GM23338 (cell line): ENCODE measurements around the gene ENDOV. TPM values are rescaled to one million over a fixed set of nuclear protein-coding genes. Genes with fewer than 3 reads are reported as not detected.

ENCODE experiments used
- ATAC-seq: fragments of 200-7000 bp; cut with Tn5 transposase; 3 replicates; pipeline ENCODE4 v1.9.1; 2020
- DNase-seq: peaks from one replicate; pipeline ENCODE4 v3.0.0-alpha.2; 2015; ENCODE audit warnings: low spot score
- H2AFZ ChIP-seq: fragments of 200-600 bp; sonication (generic); 2 replicates; pipeline ENCODE4 v1.8.0; 2016; ENCODE audit warnings: antibody characterized with exemption, mild to moderate bottlenecking, moderate library complexity
- H3F3A ChIP-seq: fragments of 200-600 bp; sonication (generic); replicated peaks from 2 replicates; pipeline ENCODE4 v1.8.0; 2017; ENCODE audit warnings: antibody characterized with exemption, mixed run types, low read depth
- H3K27ac ChIP-seq: fragments of 200-600 bp; sonication (generic); 2 replicates; pipeline ENCODE4 v1.6.1; 2016; ENCODE audit warnings: low read depth
- H3K27me3 ChIP-seq: fragments of 200-600 bp; sonication (generic); 2 replicates; pipeline ENCODE4 v1.8.0; 2016; ENCODE audit warnings: mild to moderate bottlenecking, mixed run types, moderate library complexity; ENCODE audit not compliant: insufficient read depth
- H3K36me3 ChIP-seq: fragments of 200-600 bp; sonication (generic); 2 replicates; pipeline ENCODE4 v1.8.0; 2016; ENCODE audit warnings: mild to moderate bottlenecking; ENCODE audit not compliant: insufficient read depth
- H3K4me1 ChIP-seq: fragments of 200-600 bp; sonication (generic); 2 replicates; pipeline ENCODE4 v1.8.0; 2016; ENCODE audit warnings: mild to moderate bottlenecking, moderate library complexity; ENCODE audit not compliant: insufficient read depth
- H3K4me2 ChIP-seq: fragments of 200-600 bp; sonication (generic); 2 replicates; pipeline ENCODE4 v1.7.1; 2017; ENCODE audit warnings: mixed run types
- H3K4me3 ChIP-seq: fragments of 200-600 bp; sonication (generic); 2 replicates; pipeline ENCODE4 v1.6.1; 2016; ENCODE audit warnings: mixed run types
- H3K79me2 ChIP-seq: fragments of 200-600 bp; sonication (generic); replicated peaks from 2 replicates; pipeline ENCODE4 v1.8.0; 2017; ENCODE audit warnings: mild to moderate bottlenecking; ENCODE audit not compliant: insufficient read depth
- H3K9me2 ChIP-seq: fragments of 200-600 bp; sonication (generic); 2 replicates; pipeline ENCODE4 v1.8.0; 2017; ENCODE audit not compliant: insufficient read depth
- H4K20me1 ChIP-seq: fragments of 200-600 bp; sonication (generic); replicated peaks from 2 replicates; pipeline ENCODE4 v1.8.0; 2017; ENCODE audit warnings: mild to moderate bottlenecking; ENCODE audit not compliant: insufficient read depth
- H3K27ac Mint-ChIP-seq: 2 replicates; pipeline ENCODE4 v1.8.0; 2020; ENCODE audit warnings: inconsistent platforms, mild to moderate bottlenecking, moderate library complexity, mixed read lengths
- H3K27me3 Mint-ChIP-seq: 3 replicates; pipeline ENCODE4 v1.8.0; 2022; ENCODE audit warnings: low read depth, mild to moderate bottlenecking, moderate library complexity, mixed read lengths, inconsistent platforms; ENCODE audit not compliant: insufficient read depth, poor library complexity
- H3K36me3 Mint-ChIP-seq: 3 replicates; pipeline ENCODE4 v1.8.0; 2021; ENCODE audit warnings: low read depth, mild to moderate bottlenecking, inconsistent platforms, moderate library complexity, mixed read lengths
- H3K4me1 Mint-ChIP-seq: 3 replicates; pipeline ENCODE4 v1.8.0; 2020; ENCODE audit warnings: mild to moderate bottlenecking, inconsistent platforms, mixed read lengths
- H3K4me3 Mint-ChIP-seq: 3 replicates; pipeline ENCODE4 v1.8.0; 2021; ENCODE audit warnings: moderate library complexity, mild to moderate bottlenecking, inconsistent platforms, mixed read lengths
- H3K9me3 Mint-ChIP-seq: 3 replicates; pipeline ENCODE4 v1.8.0; 2020; ENCODE audit warnings: moderate library complexity, mild to moderate bottlenecking, inconsistent platforms, mixed read lengths
- CREB1 ChIP-seq: fragments of 250-450 bp; sonication (Bioruptor Pico); IDR thresholded peaks from 2 replicates; pipeline ENCODE4 v1.5.0; 2020; ENCODE audit warnings: low read depth, mild to moderate bottlenecking, moderate library complexity
- EZH2 ChIP-seq: fragments of 200-600 bp; sonication (generic); IDR thresholded peaks from one replicate; pipeline ENCODE4 v1.8.0; 2017; ENCODE audit warnings: antibody characterized with exemption, mild to moderate bottlenecking, low read depth; ENCODE audit not compliant: unreplicated experiment
- EZH2phosphoT487 ChIP-seq: fragments of 200-600 bp; sonication (generic); IDR thresholded peaks from one replicate; pipeline ENCODE4 v1.8.1; 2018; ENCODE audit warnings: antibody characterized with exemption; ENCODE audit not compliant: unreplicated experiment
- JUNB ChIP-seq: IDR thresholded peaks from one replicate; pipeline ENCODE4 v1.6.1; 2016; ENCODE audit warnings: antibody characterized with exemption; ENCODE audit not compliant: unreplicated experiment
- NANOG ChIP-seq: IDR thresholded peaks from 2 replicates; pipeline ENCODE4 v1.6.1; 2016; ENCODE audit warnings: antibody characterized with exemption, borderline replicate concordance
- POLR2AphosphoS5 ChIP-seq: IDR thresholded peaks from 2 replicates; pipeline ENCODE4 v1.6.1; 2016; ENCODE audit warnings: antibody characterized with exemption, low read depth
- STAT1 ChIP-seq: IDR thresholded peaks from one replicate; pipeline ENCODE4 v1.6.1; 2016; ENCODE audit warnings: antibody characterized with exemption; ENCODE audit not compliant: unreplicated experiment
- ZNF114 ChIP-seq: fragments of 250-450 bp; sonication (Bioruptor Pico); IDR thresholded peaks from 2 replicates; pipeline ENCODE4 v1.5.0; 2020; ENCODE audit warnings: mild to moderate bottlenecking, moderate library complexity
- ZNF331 ChIP-seq: fragments of 250-450 bp; sonication (Bioruptor Pico); IDR thresholded peaks from 2 replicates; pipeline ENCODE4 v1.5.0; 2020; ENCODE audit warnings: low read depth, mild to moderate bottlenecking, moderate library complexity
- polyA plus RNA-seq: library from polyadenylated mRNA; unstranded; fragments of >200 nt; fragmentation: Nextera tagmentation; extraction: Ambion mirVana; gene quantifications from 2 replicates; pipeline ENCODE4 v1.2.1, GENCODE V29; 2016
- total RNA-seq: library from RNA; depleted of rRNA; stranded (reverse); fragments of >200 nt; shearing (Covaris generic); gene quantifications from 2 replicates; pipeline ENCODE4 v1.2.3, GENCODE V29; 2014
- TF ChIP-seq, protein P1 (sequence below): IDR thresholded peaks from 2 replicates; pipeline ENCODE4 v1.6.1; 2016; ENCODE audit warnings: antibody characterized with exemption
- TF ChIP-seq, protein P2 (sequence below): IDR thresholded peaks from one replicate; pipeline ENCODE4 v1.6.1; 2018; ENCODE audit warnings: antibody characterized with exemption; ENCODE audit not compliant: unreplicated experiment
- TF ChIP-seq, protein P3 (sequence below): fragments of 250-450 bp; sonication (Bioruptor Pico); IDR thresholded peaks from 2 replicates; pipeline ENCODE4 v1.5.0; 2020; ENCODE audit warnings: mild to moderate bottlenecking, moderate library complexity
- TF ChIP-seq, protein P4 (sequence below), 2 experiments: fragments of 200-600 bp in 1 of 2; sonication (generic) in 1 of 2; conservative IDR thresholded peaks; 2 replicates each; pipeline versions ENCODE4 v1.5.1 to v1.6.1; 2016 to 2017; ENCODE audit warnings: antibody characterized with exemption in 2 of 2, low read depth in 2 of 2, mild to moderate bottlenecking in 2 of 2, moderate library complexity in 1 of 2

Gene ENDOV
- total and polyA plus RNA-seq, 2 experiments from 2014 or later: 11.5 to 16.1 TPM

DNA sequence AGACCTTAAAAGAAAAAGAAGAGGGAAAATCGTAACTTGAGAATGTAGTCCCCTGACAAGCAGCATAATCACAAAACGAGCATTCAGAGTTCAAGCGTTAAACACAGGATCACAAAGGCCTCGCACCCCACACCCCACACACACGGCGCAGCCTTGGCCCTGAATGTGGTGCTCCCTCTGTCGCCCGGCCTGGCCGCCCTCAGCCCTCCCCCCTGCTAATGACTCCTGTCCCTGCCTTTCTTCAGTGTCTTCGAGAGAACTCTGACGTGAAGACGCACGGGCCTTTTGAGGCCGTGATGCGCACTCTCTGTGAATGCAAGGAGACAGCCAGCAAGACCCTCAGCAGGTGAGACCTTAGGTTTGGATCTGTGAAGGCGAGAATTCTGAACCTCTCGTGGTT lies 47.5 kb upstream of the ENDOV start:
- no peak overlapping the region for H3K27ac Mint-ChIP-seq

More for the DNA sequence above, 47.5 kb upstream of the ENDOV start:
- no peaks in the 10 kb centered on the region for H3K4me1 ChIP-seq
- no peak for TF ChIP-seq CREB1 (CRISPR knock-in tag)
- TF ChIP-seq STAT1: no peak
- TF ChIP-seq EZH2: no peak
- no peak for TF ChIP-seq EZH2phosphoT487
- TF ChIP-seq, protein P1, sequence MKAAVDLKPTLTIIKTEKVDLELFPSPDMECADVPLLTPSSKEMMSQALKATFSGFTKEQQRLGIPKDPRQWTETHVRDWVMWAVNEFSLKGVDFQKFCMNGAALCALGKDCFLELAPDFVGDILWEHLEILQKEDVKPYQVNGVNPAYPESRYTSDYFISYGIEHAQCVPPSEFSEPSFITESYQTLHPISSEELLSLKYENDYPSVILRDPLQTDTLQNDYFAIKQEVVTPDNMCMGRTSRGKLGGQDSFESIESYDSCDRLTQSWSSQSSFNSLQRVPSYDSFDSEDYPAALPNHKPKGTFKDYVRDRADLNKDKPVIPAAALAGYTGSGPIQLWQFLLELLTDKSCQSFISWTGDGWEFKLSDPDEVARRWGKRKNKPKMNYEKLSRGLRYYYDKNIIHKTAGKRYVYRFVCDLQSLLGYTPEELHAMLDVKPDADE: no peak
- TF ChIP-seq, protein P2, sequence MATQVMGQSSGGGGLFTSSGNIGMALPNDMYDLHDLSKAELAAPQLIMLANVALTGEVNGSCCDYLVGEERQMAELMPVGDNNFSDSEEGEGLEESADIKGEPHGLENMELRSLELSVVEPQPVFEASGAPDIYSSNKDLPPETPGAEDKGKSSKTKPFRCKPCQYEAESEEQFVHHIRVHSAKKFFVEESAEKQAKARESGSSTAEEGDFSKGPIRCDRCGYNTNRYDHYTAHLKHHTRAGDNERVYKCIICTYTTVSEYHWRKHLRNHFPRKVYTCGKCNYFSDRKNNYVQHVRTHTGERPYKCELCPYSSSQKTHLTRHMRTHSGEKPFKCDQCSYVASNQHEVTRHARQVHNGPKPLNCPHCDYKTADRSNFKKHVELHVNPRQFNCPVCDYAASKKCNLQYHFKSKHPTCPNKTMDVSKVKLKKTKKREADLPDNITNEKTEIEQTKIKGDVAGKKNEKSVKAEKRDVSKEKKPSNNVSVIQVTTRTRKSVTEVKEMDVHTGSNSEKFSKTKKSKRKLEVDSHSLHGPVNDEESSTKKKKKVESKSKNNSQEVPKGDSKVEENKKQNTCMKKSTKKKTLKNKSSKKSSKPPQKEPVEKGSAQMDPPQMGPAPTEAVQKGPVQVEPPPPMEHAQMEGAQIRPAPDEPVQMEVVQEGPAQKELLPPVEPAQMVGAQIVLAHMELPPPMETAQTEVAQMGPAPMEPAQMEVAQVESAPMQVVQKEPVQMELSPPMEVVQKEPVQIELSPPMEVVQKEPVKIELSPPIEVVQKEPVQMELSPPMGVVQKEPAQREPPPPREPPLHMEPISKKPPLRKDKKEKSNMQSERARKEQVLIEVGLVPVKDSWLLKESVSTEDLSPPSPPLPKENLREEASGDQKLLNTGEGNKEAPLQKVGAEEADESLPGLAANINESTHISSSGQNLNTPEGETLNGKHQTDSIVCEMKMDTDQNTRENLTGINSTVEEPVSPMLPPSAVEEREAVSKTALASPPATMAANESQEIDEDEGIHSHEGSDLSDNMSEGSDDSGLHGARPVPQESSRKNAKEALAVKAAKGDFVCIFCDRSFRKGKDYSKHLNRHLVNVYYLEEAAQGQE: no peak
- no peak for TF ChIP-seq ZNF331 (CRISPR knock-in tag)
- no peak for TF ChIP-seq POLR2AphosphoS5
- no peak for TF ChIP-seq ZNF114 (CRISPR knock-in tag)
- TF ChIP-seq JUNB: no peak
- no peak for TF ChIP-seq NANOG
- TF ChIP-seq, protein P3, sequence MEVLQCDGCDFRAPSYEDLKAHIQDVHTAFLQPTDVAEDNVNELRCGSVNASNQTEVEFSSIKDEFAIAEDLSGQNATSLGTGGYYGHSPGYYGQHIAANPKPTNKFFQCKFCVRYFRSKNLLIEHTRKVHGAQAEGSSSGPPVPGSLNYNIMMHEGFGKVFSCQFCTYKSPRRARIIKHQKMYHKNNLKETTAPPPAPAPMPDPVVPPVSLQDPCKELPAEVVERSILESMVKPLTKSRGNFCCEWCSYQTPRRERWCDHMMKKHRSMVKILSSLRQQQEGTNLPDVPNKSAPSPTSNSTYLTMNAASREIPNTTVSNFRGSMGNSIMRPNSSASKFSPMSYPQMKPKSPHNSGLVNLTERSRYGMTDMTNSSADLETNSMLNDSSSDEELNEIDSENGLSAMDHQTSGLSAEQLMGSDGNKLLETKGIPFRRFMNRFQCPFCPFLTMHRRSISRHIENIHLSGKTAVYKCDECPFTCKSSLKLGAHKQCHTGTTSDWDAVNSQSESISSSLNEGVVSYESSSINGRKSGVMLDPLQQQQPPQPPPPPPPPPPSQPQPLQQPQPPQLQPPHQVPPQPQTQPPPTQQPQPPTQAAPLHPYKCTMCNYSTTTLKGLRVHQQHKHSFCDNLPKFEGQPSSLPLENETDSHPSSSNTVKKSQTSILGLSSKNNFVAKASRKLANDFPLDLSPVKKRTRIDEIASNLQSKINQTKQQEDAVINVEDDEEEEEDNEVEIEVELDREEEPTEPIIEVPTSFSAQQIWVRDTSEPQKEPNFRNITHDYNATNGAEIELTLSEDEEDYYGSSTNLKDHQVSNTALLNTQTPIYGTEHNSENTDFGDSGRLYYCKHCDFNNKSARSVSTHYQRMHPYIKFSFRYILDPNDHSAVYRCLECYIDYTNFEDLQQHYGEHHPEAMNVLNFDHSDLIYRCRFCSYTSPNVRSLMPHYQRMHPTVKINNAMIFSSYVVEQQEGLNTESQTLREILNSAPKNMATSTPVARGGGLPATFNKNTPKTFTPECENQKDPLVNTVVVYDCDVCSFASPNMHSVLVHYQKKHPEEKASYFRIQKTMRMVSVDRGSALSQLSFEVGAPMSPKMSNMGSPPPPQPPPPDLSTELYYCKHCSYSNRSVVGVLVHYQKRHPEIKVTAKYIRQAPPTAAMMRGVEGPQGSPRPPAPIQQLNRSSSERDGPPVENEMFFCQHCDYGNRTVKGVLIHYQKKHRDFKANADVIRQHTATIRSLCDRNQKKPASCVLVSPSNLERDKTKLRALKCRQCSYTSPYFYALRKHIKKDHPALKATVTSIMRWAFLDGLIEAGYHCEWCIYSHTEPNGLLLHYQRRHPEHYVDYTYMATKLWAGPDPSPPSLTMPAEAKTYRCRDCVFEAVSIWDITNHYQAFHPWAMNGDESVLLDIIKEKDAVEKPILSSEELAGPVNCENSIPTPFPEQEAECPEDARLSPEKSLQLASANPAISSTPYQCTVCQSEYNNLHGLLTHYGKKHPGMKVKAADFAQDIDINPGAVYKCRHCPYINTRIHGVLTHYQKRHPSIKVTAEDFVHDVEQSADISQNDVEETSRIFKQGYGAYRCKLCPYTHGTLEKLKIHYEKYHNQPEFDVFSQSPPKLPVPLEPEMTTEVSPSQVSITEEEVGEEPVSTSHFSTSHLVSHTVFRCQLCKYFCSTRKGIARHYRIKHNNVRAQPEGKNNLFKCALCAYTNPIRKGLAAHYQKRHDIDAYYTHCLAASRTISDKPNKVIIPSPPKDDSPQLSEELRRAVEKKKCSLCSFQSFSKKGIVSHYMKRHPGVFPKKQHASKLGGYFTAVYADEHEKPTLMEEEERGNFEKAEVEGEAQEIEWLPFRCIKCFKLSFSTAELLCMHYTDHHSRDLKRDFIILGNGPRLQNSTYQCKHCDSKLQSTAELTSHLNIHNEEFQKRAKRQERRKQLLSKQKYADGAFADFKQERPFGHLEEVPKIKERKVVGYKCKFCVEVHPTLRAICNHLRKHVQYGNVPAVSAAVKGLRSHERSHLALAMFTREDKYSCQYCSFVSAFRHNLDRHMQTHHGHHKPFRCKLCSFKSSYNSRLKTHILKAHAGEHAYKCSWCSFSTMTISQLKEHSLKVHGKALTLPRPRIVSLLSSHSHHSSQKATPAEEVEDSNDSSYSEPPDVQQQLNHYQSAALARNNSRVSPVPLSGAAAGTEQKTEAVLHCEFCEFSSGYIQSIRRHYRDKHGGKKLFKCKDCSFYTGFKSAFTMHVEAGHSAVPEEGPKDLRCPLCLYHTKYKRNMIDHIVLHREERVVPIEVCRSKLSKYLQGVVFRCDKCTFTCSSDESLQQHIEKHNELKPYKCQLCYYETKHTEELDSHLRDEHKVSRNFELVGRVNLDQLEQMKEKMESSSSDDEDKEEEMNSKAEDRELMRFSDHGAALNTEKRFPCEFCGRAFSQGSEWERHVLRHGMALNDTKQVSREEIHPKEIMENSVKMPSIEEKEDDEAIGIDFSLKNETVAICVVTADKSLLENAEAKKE (CRISPR knock-in tag): no peak
- TF ChIP-seq, protein P4, sequence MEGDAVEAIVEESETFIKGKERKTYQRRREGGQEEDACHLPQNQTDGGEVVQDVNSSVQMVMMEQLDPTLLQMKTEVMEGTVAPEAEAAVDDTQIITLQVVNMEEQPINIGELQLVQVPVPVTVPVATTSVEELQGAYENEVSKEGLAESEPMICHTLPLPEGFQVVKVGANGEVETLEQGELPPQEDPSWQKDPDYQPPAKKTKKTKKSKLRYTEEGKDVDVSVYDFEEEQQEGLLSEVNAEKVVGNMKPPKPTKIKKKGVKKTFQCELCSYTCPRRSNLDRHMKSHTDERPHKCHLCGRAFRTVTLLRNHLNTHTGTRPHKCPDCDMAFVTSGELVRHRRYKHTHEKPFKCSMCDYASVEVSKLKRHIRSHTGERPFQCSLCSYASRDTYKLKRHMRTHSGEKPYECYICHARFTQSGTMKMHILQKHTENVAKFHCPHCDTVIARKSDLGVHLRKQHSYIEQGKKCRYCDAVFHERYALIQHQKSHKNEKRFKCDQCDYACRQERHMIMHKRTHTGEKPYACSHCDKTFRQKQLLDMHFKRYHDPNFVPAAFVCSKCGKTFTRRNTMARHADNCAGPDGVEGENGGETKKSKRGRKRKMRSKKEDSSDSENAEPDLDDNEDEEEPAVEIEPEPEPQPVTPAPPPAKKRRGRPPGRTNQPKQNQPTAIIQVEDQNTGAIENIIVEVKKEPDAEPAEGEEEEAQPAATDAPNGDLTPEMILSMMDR (conservative IDR thresholded peaks at IDR 0.05; ENCODE audit: low read depth in 2 of 2): no peak
- H3K27me3 ChIP-seq: no peaks in the 10 kb centered on the region
- Mint-ChIP-seq H3K27me3 (peaks cover 3% of the 10 kb centered on the region), H3K36me3 (peaks cover 66% of the 10 kb centered on the region), H3K4me3 (no peak overlapping the region), H3K9me3 (no peaks in the 10 kb centered on the region), H3K4me1 (no peaks in the 10 kb centered on the region)
- no peak overlapping the region for H3K4me3 ChIP-seq
- no peak for ATAC-seq
- no peak overlapping the region for H3K4me2 ChIP-seq
- no peaks in the 10 kb centered on the region for H3F3A ChIP-seq
- peak; percentile 19 for DNase-seq
- no peak overlapping the region for H2AFZ ChIP-seq
- H4K20me1 ChIP-seq: no peaks in the 10 kb centered on the region; the same call in 1 of the 2 replicates
- no peak overlapping the region for H3K27ac ChIP-seq
- H3K36me3 ChIP-seq: peaks cover 22% of the 10 kb centered on the region
- H3K79me2 ChIP-seq: no peaks in the 10 kb centered on the region
- H3K9me2 ChIP-seq: no peaks in the 10 kb centered on the region
